ENCODE measurements around the gene ETV6.
A peak's percentile ranks its signal among the peaks of the same experiment; 100 is the strongest.

ETV6 gene

DNA sequence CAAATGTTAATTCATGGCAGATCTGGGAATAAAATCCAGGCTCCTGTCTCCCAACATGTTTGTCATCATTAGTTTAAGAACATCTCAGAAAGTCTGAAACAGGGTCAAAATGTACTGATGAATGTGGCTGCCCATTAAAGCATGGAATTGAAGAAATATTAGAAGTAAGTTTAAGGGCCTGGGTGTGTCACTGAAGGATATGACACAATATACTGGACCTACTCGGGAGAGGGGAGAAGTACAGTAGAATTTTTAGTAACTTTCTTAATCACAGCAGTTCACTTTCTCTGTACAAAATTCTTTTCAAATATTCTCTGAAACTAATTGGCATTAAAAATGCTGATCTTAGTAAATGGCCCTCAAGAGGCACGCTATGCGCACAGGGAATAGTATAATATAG, 185.5 kb downstream of the ETV6 start:
- no peak for DNase-seq

DNA sequence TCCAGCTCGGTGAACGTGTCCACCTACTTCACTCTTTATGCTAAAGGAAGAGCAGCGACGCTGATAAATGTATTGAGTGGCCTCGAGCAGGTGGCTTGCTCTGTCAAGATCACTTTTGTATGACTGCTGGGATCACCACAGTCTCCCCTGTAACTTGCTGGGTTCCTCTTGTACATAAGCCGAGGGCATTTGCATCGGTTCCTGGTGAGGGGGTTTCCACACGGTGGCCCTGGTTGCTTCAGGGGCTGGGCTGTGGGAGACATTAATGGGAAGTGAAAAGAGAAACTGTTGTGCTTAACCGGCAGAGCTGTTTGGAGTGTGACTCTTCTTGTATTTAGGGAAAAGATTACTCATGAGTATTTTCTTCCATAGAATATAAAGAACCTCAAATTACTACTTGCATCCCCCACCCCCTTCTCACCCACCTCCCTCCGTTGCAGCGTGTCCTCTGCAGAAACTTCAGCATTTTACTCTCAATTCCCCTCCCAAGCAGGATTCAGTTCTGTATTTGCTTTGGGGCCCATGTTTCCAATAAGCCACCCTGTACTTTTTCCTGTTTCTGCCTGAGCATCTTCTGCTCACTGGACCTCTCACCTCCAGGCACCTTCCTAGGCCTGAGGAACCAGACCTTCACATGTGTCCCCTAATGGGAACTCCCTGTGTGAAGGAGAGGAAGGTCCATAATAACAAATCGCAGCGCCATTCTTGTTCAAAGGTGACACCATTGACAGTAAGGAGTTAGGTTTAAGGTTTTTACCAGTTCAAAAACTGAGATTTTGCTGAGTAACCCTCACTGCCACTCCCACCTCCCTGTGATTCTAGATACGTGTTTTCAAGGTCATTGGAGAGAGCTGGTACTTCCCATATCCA, 187.0 kb downstream of the ETV6 start:
- DNase-seq: peak; percentile 71

DNA sequence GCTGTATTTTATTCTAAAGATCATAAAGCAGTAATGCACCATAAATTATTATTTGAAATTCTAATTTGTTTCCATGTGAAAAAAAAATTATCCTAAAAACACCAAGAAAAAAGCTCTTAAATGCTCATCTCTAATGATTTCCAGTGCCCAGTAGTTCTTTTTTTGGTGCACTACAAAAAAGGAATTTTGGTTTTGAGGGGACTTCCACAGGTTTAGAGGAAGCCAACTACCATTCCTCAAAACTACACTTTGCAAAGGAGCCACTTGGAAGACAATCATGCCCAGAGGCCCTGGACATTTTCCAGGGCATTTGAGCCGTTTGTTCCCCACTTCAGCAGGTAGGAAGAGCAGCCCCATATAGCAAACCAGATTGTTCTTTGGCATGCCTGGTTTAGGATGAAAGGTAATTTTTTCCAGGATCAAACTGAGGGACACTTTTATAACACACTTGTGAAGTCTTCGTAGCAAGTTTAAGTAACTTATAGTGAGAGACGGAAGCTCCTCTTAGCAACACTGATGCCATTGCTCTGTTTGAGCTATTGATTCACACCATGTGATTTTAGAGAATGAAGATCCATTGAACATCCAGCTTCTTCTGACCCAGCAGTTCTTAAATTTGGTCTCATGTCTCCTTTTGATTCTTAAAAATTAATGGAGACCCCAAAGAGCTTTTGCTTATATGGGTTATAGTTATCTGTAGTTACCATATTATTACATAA, 187.9 kb downstream of the ETV6 start:
- DNase-seq: peak; percentile 52

DNA sequence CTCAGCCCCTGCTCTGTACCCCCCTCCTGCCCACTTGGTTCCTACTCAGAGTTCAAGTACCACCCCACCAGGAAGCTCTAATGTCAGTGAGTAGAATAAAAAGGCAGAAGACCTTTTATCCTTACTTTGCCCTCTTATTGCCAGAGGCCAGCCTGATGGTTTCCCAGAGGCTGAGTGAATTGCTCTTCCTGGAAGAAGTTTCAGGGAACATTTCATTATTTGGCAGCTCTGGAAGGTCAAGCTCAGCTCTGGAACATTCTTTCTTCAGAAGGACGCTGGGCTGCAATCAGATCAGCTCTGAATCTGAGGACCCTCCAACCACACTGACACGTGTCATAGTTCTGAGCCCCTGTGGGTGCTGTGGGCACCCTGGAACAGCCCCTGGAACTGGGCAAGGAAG, 188.9 kb downstream of the ETV6 start:
- no peak for DNase-seq

DNA sequence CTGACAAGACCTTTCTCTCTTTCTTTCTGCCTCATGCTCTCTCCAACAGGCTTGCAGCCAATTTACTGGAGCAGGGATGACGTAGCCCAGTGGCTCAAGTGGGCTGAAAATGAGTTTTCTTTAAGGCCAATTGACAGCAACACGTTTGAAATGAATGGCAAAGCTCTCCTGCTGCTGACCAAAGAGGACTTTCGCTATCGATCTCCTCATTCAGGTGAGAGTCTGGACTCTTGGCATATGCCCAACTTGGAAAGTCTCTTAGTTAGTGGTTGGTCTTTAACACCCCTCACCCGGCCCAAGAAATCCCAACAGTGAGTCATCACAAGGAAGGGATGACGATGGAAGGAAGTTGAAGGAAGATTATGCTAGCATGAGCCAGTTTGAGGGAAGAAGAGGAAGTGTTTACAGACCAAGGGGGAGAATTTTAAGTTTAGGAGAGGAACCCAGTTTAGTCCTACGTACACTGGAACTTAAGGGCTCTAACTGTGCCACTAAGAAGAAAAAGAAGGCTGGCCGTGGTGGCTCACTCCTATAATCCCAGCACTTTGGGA, 189.7 kb downstream of the ETV6 start:
- DNase-seq: peak; percentile 98

DNA sequence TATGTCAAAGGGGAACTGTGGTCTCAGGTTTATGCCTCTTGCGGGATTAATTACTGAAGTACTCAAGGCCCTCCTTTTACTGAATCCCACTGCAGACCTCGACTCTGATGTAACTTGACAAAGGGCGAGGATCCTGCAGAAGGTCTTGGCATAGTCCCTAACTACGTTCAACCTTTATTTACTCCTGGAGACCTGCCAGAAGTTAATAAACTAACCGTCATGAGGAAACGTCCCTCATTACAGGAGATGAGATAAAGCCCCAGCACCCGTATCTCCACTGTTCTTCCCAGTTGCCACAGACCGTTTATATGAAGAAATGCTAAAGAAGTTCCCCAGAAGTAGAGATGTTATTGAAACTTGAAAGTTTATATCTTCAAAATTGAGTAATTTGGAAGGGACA, 190.9 kb downstream of the ETV6 start:
- peak; percentile 48 for DNase-seq

DNA sequence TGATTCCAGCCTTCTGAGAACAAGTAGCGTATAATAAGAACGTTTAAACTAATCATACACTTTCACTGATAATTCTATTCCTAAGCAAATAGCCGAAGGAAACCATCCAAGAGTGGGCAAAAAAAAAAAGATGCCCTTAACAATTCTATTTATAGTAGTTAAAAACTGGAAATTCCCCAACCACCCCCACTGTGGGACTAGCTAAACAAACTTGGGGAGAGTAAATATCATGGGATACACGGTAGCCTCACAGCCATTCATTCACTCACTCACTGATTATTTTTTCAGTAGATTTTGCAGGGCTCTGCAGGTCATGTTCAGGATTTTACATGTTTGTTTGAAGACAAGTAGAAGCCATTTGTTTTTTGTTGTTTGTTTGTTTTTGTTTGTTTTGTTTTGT, 197.0 kb downstream of the ETV6 start:
- no peak for DNase-seq

DNA sequence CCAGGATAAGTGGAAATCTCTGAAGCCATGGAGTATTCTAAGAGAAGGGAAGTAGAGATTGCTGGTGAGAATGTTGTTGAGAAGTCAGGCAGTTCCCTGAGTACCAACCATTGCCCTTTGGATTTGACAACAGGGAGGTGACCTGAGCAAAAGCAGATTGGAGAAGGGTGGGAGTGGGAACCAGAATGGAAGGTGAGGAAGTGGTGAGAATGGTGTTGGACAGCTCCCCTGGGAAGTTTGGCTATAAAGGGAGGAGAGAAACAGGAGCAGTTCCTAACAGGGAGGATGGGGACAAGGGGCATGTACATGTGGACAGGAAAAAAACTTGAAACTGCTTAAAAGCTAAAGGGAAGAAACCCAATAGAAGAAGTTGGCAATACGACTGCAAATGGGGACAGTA, 198.1 kb downstream of the ETV6 start:
- DNase-seq: no peak

DNA sequence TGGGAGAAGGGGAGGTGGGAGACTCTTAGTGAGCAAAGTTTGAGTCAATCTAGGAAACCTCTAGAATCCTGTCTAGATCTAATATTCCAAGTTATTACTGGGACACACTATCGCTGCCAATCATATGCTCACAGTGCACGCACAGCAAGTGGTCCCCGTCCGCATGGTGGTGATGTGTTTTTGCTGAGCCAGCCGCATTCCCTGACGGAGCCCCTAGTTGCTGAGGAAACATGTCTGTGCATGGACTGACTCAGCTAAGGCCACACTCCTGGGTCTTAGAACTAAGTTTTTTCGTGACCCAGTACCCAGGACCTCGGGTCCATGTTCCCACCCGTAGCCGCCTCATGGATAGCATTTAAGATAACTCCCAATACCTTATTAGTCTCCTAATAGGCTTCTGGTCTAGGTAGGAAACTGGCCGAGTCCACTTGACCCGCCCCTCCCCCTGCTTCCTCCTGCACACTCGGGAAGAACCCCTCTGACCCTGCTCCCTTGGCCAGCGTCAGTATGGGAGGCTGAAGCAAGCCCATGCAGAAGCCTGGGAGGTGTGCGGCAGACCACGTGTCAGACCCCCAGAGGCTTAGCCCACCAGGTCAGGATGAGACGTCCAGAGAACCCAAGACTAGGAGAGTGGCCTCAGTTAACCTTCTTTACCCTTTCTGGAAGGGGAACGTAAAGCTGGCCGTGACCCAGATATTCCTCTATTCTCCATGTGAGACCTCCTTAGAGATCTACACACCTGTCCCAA, 200.5 kb downstream of the ETV6 start:
- no peak for DNase-seq

DNA sequence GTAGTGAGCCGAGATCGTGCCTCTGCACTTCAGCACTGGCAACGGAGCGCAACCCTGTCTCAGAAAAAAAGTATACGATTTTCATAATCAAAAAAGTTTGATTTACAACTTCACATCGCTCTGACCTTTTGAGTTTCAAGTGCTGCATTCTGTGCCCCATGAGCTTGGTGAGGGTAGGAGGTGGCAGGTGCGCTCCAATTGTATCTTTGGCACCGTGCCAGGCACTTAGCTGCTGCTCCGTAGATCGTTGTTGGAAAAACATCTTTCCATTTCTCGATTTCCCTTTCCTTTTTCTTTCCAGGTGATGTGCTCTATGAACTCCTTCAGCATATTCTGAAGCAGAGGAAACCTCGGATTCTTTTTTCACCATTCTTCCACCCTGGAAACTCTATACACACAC, 203.7 kb downstream of the ETV6 start:
- DNase-seq: peak; percentile 96

DNA sequence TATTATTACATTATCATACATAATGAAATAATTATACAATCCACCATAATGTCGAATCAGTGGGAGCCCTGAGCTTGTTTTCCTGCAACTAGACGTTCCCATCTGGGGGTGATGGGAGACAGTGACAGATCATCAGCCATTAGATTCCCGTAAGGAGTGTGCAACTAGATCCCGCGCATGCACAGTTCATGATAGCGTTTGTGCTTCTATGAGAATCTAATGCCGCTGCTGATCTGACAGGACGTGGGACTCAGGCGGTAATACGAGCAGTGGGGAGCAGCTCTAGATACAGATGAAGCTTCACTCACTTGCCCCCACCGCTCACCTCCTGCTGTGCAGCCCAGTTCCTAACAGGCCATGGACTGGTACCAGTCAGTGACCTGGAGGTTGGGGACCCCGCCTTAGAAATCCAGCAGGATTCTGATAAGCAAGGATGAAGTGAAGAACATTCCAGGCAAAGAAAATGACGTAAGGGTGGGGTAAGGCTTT, 204.6 kb downstream of the ETV6 start:
- no peak for DNase-seq

DNA sequence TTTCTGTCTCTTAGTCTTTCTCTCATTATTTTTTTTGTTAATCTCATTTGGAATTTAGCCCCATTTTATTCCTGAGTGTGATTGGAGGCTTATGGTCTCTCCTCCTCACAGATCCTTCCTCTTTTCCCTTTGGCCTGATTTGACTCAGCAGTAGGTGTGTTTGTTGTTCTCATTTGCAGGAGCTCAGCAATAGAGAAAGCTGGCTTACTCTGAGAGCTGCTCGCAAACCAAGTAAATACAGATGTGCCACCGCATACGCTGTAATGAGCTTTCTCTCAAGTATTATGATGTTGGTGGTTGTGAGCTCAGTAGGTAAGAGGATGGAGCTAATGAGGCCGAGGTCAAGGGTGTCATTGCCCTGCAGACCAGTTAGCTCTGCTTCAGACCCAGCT, 206.5 kb downstream of the ETV6 start:
- DNase-seq: peak; percentile 78

DNA sequence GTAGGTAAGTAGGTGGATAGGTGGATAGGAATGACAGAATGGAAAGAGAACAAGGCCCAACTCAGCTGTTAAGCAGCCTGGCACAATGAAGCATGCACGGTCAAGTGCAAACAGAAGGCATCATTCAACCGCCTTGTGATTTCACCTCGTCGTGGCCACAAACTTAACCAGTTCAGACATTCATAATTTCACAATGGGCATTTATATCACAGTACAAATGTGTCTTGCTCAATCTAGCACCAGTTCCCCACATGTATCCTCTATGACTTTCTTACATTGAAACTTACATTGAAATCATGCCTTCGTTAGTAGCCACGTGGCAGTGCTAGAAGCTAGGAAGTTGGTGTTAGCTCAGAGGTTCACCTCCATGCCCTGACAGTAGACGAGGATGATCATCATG, 207.5 kb downstream of the ETV6 start:
- DNase-seq: peak; percentile 37

DNA sequence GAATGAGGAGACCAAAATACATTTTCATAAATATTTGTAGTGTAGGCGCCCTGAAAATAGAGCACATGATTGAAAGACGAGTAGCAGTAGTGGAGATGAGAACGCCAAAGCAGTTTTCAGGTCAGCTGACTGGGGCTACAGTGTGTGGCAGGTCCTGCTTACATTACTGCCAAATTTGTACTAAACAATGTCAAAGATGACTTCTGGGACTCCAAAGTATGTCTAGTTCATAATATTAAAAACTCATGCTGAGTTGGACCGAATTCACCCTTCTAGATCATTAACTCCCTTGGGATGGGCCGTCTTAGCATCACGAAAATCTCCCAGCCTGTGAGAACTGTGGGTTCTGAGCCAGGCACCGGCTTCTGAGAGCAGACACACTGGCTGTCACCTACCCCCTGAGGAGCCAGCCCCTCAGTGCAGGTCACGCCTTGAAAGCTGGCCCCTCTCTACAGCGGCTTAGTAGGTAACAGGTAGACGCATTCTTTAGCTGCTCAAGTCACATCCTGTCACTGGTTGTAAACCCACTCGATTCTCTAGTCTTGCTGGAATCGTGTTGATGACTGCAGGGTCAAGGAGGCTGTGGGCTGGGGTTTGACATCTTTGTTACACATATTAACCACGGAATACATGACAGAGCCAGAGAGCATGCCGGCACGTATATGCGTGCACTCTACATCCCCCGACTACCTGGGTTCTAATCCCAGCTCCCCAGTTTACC, 210.4 kb downstream of the ETV6 start:
- DNase-seq: no peak

DNA sequence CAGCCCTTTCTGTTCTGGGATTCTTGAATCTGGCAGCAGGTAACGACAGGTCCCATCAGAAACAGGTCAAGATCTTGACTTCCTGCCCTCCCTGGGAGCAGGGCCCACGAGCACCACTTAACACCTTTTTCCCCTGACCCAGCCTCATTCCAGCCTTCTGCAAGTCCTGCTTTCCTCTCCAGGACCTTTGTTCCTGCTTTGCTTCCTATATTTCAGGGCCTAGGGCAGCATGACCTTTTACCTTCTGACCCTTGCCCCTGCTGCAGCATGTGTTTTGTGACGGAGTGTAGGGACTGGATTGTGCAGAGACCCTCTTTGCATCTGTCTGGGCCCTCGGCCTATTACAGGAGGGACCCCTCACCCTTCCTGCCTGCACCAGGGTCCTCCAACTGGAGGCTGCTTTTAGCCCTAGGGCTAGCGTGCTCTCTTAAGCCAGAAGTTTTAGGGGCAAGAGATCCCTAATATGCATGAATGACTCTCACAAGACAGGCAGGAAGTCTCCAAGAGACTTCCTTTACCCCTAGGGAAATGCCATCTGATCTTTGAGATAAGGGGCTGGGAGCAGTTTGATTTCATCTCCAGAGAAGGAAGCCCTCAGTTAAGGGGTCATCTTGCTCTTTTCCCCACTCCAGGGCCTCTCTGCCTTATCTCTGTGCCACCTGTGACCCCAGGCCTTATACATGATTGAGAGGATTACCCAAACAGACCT, 211.8 kb downstream of the ETV6 start:
- no peak for DNase-seq

DNA sequence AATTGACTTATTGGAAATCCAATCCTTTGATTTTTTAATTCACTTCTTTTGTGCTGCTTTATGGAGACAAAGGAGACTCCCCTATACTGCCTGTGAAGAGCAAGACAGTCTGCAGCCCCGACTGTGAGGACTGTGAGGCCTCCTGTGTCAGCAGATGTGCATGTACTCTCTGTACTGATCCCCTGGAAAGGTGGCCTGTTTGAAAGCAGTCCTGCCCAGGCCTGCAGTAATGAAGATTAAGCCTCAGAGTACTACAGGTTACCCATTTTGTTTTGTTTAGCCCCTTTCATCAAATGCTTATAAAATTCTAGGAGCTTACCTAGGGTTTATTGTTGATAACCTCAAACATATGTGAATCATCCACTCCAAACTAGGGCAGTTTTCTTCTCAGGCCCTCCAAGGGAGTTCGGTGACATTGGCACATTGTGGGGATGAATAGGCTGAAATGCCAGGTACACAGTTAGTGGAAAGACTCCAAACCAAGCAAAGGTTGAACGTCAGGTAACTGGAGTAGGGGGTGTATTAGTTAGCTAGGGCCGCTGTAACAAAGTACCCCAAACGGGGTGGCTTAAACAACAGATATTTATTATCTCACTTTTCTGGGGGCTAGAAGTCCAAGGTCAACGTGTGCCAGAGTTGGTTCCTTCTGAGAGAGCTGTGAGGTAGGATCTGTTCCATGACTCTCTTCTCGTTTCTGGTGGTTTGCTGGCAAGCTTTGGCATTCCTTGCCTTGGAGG, 212.6 kb downstream of the ETV6 start:
- DNase-seq: no peak

DNA sequence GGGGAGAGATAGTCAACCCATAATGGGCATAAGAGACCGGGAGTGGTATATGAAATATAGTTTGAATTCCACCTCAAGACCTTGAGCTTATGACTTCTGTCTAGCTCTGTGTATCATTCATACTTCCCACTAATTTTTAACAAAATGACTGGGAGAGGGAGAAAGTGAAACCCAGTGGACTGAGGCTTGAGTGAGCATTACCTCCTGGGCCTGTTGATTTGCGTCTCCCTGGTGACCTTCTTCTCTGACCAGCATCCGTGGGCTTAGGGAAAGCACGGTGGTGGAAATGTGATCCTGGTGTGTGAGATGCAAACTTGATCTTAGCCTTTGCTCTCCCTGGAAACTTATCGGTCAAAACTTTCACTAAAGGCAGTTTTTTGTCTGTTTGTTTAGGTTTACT, 213.3 kb downstream of the ETV6 start:
- DNase-seq: no peak

DNA sequence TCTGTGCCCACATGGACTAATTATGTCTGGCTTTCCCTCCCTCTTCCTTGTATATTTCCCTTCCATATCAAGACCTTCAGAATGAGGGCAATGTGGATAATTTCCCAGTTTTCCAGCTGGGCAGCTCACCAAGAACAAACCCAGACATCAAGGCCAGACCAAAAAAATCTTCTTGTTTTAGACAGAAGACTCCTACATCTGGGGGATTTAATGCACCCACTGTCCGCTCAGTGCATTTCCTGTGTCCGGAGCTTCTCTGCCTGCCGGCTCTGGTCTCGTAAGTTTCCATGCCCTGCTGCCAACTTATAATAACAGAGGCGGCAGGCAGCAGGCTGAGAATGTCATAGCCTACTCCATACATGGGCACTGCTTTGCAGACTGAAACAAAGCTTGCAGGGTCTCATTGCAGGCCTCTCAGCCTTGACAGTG, 214.0 kb downstream of the ETV6 start:
- DNase-seq: no peak

DNA sequence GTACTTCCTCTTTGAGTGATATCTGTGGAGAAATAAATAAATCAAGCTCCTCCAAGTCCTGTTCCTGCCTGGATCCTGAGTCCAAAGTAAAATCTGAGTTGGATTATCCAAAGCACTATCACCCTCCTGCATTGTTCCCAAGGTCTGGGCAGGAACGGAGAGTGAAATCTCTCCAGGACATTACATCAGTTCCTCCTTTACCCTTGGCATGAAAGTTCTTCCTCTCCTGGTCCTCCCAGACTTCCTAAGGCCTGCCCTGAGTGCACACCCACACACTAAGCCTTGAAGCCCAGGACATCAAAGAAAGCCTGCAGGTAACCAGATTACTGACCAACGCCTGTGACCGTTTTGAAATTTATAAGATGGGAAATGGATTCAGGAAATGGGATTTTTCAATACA, 214.5 kb downstream of the ETV6 start:
- no peak for DNase-seq

DNA sequence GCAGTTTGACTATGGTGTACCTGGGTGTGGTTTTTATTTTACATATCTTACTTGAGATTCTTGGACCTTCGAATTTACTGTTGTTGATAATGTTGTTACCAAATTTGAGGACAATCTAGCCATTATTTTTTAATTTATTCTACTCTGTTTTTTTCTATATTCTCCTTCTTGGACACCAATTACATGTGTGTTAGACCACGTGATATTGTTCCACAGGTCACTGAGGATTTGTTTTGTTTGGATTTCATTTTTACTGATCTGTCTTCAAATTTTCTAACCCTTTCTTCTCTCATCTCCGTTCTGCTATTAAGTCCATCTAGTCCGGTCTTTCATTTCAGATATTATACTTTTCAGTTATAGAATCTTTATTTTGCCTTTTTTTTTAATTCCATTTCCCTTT, 216.3 kb downstream of the ETV6 start:
- no peak for DNase-seq

DNA sequence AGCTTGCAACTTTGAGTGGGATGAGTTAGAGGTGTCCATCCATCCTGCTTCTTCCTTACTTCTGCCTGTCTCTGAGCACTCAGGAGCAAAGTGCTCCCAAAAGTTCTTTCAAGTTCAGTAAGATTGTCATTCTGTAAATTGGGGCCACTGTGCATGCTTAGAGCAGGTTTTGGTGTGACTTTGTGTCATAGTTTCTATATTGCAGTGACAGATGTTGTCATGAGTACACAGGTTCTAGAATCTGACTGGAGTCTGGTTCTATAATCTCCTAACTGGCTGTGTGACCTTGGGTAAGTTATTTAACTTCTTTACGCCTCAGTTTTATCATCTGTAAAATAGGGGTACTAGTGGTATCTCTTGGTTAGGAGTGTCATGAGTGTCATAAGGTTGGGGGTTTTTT, 218.6 kb downstream of the ETV6 start:
- no peak for DNase-seq
